Fibroblast of skin of right biceps (primary cell): ENCODE measurements around the gene DIAPH3.

ENCODE experiments used
- DNase-seq: peaks from one replicate; pipeline ENCODE4 v3.0.0-alpha.2; 2013

DIAPH3 gene

DNA sequence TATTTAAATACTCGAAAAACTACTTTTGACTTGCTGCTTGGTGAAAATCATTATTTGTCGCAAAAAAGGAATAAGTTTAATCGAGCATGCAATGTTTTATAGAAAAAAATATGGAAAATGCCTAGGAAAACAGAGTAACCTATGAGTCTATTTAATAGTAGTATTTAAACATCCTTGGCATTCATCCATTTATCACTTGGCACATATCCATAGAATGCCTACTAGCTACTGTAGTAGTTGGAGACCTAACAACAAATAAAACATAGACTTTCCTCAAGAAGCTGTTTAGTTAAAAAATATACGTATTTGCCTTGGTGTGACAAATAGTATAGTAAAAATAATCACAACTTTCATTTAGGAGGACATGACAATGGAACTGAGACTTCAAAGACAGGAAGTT is 302.1 kb downstream of the DIAPH3 start:
- DNase-seq: no peak

DNA sequence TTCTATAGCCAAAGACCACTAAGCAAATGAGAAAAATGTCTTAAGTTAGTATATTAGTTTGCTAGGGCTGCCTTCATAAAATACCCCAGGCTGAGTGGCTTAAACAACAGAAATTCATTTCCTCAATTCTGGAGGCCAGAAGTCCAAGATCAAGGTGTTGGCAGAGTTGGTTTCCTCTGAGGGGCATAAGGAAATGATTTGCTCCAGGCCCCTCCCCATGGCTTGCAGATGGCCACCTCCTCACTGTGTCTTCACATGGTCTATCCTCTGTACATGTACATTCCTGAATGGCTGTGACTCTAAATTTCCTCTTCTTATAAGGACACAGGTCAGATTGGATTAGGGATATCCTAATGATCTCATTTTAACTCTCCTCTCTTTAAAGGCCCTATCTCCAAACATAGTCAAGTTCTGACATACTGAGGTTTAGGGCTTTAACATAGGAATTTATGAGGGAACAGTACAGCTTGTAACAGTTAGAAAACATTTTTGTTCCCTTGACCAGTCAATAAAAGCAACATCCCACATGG is 307.4 kb downstream of the DIAPH3 start:
- no peak for DNase-seq

DNA sequence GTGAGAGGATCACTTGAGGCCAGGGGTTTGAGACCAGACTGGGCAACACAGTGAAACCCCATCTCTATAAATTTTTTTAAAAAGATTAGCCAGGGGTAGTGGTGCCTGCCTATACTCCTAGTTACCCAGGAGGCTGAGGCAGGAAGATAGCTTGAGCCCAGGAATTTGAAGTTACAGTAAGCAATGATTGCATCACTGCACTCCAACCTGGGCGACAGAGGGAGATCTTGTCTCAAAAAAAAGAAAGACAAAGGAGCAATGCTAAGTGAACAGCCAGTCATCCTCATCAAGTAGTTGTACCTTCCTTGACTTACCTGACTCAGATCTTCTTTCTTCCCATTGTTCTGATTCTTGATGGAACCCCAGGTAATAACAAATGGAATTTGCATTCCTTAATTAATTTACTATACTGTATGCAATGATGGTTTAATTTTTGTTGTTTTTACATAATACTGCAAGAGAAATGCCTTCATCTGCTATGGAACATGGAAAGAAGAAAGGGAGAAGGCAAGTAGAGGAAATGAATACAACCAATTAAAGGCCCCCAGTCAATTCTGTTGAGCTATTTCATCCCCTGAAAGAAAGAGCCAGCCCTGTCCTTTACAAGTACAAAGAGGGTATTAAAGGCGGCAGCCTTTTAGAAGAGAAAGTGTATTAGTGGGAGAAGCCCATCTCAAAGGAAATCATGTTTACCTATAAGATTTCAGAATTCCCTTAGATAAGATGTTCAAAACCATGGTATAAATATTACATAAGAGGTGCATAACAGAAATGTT is 316.7 kb downstream of the DIAPH3 start:
- DNase-seq: no peak

DNA sequence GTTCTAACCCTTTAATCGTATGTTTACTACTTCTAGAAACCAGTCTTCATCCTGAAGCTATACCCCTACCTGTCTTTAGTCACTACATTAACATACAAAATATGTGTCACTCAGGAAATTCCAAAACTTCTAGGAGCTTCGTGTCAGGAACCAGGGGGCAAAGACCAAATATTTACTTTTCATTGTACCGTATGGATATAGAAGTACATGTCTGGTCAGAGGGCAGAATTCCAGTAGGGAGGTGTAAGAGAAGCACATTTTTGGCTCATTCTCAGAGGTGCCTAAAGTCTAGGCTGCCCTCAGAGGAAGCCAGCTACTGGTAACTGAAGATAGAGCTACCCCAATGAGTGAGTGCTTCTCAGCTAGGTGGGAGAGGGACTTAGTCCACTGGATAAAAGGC is 320.7 kb downstream of the DIAPH3 start:
- no peak for DNase-seq

DNA sequence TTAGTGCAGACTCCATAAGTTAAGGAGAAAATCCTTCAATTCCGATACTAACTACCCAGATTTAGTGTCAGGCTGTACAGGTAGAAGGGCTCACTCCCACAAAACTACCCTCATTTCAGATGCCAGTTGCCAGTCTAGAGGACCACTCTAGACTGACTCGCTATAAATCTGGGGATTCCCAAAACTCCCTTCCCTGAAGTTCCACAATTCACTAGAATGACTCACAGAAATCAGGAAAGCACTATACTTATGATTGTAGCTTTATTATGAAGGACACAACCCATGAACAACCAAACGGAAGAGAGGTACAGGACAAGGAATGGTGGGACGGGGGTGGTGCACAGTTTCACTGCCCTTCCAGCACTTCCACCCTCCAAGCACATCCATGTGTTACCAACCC is 321.2 kb downstream of the DIAPH3 start:
- DNase-seq: no peak

DNA sequence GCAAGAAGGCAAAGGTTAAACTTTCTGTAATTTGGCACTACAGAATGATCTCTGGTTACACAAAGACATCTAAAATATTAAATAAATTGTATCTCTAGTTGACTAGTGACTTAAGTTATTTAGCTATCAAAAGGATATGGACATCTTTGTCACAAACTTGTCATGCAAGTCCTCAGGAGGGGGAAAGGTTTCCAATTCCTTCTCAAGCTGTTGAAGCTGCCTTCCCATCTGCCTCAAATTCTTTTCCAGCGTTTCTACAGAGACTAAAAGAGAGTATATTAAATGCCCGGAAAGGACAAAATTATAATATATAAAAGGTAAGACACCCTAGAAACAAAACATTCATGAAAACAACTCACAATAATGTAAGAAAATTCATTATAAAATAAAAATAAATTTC is 324.5 kb downstream of the DIAPH3 start:
- no peak for DNase-seq

DNA sequence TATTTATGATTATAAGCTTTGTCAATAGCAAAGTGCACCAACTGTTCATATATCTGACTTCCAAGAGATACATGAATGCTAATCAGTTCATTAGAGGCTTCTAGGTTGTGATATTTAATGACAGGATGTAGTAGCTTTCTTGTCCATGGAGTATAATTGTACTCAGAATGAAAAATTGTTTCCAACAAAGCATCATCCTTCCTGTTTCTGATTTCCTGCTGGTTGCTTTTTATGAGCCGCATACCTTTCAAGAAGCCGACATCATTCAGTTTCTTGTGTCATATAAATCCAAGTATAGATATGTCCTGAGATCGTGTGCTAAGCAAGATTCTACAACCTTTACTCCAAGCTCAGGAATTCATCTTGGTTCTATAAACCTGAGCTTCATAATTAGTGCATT is 326.6 kb downstream of the DIAPH3 start:
- no peak for DNase-seq

DNA sequence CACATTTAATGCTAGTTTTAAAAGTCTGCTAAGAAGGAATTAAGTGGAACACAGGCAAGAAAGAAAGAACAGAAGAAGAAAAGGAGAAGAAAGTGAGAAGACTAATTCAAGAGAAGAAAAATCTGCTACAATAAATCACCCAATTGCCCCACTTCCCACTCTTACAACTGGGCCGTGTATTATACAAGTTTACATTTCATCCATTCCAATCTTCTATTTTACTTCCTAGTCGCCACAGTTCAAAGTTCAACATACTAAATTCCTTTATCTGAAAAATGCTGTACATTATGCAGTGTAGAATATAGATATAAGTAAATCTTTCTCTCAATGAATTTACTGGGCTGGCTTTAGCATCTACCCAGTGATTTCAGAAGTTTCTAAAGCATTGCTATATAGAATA is 328.2 kb downstream of the DIAPH3 start:
- DNase-seq: no peak

DNA sequence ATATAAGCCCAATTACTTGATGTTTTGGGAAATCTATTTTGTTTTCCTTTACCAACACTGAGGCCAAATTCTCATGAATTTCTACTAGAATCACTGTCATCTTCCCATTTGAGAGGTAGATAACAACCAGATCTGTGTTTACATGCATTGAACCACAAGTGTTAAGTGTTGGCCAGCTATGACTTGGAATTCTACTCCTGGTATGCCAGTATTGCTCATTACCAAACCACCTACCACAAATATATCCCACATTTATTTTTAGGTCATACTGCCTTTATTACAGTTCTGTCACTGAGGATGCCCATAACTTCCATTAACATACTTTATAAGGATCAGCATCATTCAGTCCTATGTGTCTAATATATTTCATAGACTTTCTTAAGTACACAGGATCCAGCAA is 328.9 kb downstream of the DIAPH3 start:
- DNase-seq: peak; percentile 67

DNA sequence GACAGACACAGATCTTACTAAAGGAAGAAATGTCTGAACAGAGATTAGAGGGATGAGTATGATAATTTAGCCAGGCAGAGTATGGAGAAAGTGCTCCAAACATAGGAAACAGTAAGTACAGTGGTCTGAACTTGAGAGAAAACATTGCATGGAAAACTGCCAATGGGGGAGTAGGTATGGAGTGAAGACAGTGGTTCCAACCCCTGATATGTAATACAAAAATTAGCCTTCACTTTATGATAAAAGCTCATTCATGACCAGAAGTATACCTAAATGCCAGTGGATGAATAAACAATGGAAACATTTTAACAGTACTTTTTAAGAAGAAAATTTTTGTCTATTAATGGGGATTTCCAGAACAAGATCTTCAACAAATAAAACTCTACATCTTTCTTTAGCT is 334.0 kb downstream of the DIAPH3 start:
- DNase-seq: no peak

DNA sequence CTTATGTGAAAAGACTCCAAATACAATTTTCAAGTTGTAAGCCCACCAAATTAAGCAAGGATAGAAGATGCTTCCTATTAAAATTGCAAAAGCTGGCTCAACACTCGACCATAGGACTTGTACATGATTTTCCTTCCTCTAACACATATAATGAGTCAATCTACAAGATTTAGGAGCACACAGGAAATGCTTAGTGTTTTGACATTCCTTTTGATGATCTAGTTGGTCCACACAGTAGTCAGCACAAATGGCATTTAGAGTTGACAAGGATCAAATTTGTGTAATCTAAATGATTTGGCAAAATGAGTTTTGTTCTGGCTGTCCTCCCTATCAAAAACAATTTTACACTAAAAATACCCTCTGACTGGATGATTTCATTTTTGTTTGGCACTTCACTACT is 340.2 kb downstream of the DIAPH3 start:
- DNase-seq: peak; percentile 80

DNA sequence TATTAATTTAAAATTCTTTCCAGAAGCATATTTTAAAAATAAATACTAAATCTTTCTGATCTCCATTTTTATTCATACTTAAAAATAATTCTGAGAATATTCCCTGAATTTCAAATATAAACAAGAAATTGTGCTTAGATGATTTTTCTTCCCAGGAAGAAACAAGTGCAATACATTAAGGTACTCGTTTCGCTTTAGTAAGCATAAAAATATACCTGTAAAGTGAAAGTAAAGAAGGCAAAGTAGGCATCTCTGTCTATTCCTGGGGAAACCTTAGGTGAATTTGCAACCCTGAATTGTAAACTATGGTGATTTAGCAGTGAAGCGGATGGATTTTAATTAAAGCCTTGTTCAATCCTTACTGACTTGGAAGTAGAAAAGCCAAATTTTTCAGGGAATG is 354.2 kb downstream of the DIAPH3 start:
- no peak for DNase-seq

DNA sequence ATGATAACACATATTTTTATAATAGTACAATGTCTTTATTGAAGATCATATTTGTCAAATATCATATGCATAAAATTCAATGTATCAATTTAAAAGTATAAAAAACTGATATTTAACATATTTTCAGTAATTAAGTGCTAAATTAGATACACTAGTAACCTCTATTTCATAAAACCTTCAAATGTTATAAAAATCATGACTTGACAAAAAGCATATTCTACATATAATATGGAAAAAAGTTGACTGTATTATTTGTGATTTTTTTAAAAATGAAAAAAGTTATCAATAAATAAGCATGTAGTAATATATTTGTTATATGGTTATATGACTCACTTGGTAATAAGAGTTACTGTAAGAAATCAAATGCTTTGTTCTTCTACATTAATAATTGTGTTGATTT is 356.9 kb downstream of the DIAPH3 start:
- no peak for DNase-seq

DNA sequence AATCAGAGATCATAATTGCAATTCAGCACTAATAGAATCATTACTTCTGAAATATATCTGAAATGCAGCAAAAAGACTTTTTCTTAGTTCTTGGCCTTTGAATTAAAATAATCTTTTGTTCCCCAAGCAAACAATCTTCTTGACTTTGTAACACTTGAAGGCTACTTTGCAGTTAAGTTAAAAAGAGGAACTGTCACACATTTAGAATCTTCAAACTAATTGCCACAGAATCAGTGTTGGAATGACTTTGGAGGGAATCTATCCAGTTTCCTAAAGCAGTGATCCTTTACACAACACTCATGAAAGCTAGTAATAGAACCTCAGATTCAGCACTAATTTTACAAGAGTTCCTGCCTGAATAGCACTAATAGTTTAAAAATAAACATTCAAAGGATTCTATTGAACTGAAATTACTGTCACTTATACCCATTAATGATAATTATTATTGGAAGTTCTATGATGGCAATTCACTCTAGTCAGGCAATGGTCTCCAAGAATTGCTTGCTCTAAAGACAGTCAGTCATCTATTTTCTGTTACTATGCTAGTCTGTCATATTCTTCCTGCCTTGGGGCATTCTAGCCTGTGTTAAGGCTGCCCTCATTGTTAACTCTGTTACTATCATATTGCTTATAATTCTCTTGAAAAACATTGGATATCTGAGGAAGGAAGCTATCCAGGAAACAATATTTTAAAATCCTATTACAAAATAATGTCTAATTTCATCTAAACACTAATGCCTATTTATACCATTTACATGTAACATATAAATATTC is 362.4 kb downstream of the DIAPH3 start:
- no peak for DNase-seq

DNA sequence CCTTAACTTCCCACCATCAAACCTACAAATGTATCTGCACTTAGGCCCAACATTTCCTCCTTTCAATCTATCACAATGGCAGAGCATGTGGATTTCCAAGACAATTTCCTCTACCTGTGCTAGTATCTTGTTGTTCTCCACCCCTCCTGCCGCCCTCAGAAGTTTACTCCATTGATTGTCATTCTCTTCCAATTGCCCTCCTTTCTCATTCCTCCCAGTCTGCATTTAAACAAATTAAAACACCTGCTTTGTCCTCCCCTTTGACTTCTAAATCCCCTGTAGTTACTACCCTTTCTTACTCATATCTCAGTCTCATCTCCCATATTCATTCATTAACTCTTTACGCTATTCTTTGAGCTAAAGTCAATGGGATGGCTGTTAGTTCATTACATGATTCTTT is 370.6 kb downstream of the DIAPH3 start:
- DNase-seq: no peak

DNA sequence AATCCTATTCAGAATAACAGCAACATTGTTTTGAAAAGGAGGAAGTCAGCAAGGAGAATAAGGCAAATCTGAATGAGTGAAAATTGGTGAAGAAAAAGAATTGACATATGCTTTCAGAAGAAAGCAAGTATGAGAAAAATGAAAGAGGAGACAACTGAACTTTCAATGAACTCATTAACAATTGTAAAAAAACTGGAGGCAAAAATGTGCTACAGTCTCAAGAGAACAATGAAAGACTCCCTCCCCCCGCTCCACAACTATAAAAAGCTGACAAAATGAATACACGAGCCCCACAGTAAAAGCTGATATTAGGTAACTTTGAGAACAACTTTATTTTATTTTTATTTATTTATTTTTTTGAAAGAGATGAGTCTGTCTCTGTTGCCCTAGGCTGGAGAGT is 373.1 kb downstream of the DIAPH3 start:
- DNase-seq: peak; percentile 57

DNA sequence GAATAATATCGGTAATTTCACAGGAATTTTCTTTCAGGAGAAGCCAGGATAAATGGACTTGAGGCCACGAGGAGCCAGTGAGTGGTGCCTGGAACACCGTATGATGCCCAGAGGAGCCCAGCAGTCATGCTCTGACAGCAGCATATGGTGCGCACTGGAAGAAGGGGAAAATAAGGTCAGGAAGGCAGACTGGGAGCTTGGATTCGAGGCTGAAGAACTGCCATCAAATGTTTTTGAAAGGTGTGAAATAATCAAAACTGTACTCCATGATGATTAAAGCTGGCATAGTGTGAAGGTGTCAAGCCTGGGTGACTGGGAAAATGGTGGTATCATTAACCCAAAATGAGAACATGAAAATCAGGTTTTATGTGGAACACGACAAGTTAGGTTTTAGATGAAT is 374.2 kb downstream of the DIAPH3 start:
- no peak for DNase-seq

DNA sequence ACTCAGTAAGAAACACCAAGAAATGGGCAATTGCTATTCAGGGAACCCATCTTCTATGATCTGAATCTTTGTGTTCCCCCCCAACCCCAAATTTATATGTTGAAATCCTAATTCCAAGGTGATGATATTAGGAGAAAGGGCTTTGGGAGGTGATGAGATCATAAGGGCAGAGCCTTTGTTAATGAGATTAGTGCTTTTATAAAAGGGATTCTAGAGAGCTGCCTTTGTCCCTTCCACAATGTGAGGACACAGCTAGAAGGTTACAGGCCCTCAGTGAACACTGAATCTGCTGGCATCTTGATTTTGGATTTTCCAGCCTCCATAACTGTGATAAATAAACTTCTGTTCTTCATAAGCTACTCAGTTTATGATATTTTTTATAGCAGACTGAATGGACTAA is 376.0 kb downstream of the DIAPH3 start:
- no peak for DNase-seq

DNA sequence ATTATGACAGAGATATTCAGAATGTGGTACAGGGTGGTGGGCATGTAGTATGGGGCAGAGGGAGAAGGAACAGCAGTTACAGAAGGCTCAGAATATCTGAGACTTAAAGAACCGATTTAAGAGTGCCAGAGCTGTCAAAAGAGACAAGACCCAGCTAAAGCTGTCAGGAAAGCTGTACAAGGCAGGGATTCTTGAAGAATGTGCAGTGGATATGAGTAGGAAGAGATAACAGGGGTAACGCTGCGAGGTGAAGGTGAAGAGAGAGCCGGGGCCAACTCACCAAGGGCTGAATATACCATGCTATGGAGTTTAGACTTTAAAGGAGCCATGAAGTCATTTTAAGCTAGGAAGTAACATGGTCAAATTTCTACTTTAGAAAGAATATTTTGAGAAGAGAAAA is 381.0 kb downstream of the DIAPH3 start:
- no peak for DNase-seq

DNA sequence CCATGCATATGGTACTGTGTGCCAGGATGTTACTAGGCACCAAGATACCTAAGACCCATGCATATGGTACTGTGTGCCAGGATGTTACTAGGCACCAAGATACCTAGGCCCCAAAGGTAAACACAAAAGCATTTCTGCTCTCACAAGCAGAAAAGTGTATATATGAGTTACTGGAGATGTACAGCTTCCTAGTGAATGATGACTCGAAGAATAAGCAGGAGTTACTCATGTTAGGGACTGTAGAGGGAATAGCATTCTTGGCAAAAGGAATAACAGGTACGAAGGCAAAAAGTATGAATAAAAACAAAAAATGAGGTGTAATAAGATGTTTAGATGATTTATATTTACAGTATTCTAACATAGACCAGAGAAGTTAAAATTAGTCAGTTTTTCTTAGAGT is 383.7 kb downstream of the DIAPH3 start:
- DNase-seq: peak; percentile 41

DNA sequence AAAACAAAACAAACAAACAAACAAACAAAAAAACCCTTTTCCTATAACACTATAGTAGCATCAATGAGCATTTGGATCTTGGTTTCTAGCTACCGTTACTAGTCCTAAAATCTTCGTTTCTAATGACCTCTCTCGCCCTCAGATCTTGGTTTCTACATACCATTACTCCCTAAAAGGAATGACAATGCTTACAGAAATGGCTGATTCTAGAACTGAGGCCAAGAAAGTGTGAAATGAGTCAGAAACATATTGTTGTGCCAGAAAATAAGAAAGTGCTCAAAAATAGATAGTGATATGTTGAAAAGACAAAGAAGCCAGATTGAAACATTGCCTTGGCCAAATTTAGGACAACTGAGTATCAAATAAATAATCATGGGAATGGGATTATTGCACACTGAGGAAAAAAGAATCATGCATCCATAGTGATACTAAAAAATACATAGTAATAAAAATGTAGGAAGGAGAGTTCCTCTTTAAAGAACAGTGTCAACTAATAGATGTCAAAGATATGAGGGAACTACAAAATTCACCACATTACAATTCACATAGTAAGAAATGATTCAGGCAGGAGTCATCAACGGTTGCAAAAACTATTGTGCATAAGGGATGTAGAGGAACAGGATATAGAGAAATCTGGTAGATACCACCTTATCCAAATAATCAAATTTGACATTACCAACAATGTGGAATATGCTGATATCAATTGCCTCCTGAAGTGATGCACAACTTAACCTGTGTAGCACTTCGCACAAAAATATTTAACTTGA is 386.6 kb downstream of the DIAPH3 start:
- DNase-seq: peak; percentile 89

DNA sequence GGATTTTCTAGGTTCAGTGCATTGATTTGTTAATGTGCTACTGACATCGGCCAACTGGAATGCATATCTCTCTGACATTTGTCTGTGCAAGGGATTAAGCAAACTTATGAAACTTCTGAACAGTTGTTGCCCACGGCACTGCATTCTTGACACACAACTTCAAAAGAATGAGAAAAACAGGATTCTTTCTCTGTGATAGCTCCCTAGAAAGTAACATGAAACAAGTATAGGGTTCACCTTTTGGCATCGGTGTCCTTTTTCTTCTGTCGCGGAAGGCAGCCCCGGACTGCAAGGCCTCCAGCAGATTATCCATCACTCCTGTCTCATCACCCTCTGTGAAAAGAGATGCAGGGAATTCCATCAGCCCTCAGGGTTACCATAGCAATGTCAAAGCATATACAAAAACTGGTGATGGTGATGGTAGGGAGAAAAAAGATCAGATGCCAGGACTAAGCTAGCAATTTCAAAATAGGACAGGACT is 389.2 kb downstream of the DIAPH3 start:
- DNase-seq: peak; percentile 88

DNA sequence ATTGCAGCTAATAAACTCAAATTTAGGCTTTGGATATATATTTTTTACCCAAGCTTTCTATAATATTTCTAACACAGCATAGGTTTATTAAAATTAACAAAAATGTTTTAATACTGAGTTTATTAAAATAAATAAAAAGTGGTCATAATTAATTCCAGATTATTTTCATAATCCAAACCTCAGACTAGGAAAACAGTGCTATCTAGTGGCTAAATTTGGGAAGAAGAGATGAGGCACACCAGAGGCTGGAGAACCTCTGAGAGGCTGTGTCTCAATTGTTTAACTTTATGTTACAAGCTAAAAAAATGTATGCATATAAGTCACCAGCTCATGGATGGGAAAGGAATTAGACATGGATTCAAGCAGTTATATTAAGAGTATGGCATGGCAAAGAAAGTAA is 392.5 kb downstream of the DIAPH3 start:
- peak; percentile 55 for DNase-seq
